ENCODE data around the gene PCDHB2.
"Not testable (repeated sequence)": the region's sequence is repeated elsewhere in the genome, so short reads cannot be mapped to it uniquely, and the experiment has no call there.

The PCDHB2 gene

DNA sequence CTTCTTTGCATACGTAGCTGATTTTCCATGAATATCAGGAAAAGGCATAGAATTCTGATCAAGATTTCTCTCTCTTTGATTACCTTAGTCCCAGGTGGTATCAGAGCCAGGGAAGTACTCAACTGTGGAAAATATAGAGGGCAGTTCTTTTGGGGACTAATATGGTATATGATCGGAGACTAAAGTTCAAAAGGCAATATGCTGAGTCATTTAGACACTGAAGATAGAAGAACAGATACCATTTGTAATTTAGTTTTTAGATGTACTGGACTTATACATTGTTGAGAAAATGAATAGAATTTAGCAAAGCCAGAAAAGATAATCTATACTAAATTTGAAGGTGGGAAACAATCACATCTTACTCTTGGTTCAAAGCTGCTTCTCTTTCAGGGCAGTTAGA is 10.9 kb downstream of the PCDHB2 start:
- TF ChIP-seq ESRRG (CRISPR knock-in tag; IDR thresholded peaks at IDR 0.05) (no peak), CSRNP3 (CRISPR knock-in tag; IDR thresholded peaks at IDR 0.05) (no peak), ZFP30 (CRISPR knock-in tag; IDR thresholded peaks at IDR 0.05) (no peak), ZFP3 (CRISPR knock-in tag; IDR thresholded peaks at IDR 0.05) (no peak), ZNF565 (CRISPR knock-in tag; conservative IDR thresholded peaks at IDR 0.05; ENCODE audit: low read depth) (no peak), POU6F1 (CRISPR knock-in tag; IDR thresholded peaks at IDR 0.05; ENCODE audit: borderline replicate concordance, low read depth) (no peak), ARNTL (CRISPR knock-in tag; IDR thresholded peaks at IDR 0.05; ENCODE audit: borderline replicate concordance, low read depth) (no peak), CREB5 (CRISPR knock-in tag; IDR thresholded peaks at IDR 0.05; ENCODE audit: low read depth) (no peak), OSR1 (CRISPR knock-in tag; IDR thresholded peaks at IDR 0.05) (no peak), ZC3H10 (CRISPR knock-in tag; IDR thresholded peaks at IDR 0.05) (no peak)
- TF ChIP-seq, protein P1, sequence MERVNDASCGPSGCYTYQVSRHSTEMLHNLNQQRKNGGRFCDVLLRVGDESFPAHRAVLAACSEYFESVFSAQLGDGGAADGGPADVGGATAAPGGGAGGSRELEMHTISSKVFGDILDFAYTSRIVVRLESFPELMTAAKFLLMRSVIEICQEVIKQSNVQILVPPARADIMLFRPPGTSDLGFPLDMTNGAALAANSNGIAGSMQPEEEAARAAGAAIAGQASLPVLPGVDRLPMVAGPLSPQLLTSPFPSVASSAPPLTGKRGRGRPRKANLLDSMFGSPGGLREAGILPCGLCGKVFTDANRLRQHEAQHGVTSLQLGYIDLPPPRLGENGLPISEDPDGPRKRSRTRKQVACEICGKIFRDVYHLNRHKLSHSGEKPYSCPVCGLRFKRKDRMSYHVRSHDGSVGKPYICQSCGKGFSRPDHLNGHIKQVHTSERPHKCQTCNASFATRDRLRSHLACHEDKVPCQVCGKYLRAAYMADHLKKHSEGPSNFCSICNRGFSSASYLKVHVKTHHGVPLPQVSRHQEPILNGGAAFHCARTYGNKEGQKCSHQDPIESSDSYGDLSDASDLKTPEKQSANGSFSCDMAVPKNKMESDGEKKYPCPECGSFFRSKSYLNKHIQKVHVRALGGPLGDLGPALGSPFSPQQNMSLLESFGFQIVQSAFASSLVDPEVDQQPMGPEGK (CRISPR knock-in tag; IDR thresholded peaks at IDR 0.05; ENCODE audit: borderline replicate concordance), result no peak
- no peak for ATAC-seq

GRCh38 chr5:141119250-141119649 is 24.8 kb downstream of the PCDHB2 start:
- ATAC-seq, result no peak

DNA sequence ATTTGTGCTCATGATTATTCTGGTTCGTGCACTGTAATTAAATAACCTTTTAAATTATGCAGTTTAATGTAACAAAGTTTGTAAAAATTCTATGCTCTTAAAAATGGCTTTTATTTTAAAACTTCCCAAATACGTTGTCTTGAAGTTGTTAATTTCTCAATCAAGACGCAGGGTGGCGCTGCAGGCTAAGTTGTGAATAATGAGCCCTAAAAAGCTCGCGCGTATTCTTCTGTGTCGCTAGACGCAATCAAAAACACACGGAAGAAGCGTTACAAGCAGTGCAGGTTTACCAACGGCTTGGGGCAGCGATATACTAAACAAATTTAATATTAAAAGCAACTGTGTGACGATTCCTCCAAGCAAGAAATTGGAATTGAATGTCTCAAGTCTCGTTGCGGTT is 27.1 kb downstream of the PCDHB2 start, which contains the start of gene PCDHB4:
Gene PCDHB4 (plus strand): TSS at position 256 of the 400 bp plus-strand sequence. CDS start 181 bp downstream, outside the sequence.
- no peak for TF ChIP-seq CREB5 (CRISPR knock-in tag; IDR thresholded peaks at IDR 0.05; ENCODE audit: low read depth)
- TF ChIP-seq ZFP3 (CRISPR knock-in tag; IDR thresholded peaks at IDR 0.05), result no peak
- TF ChIP-seq ZNF70 (CRISPR knock-in tag; IDR thresholded peaks at IDR 0.05), result no peak
- no peak for TF ChIP-seq ISL1 (CRISPR knock-in tag; IDR thresholded peaks at IDR 0.05)
- no peak for ATAC-seq

More at GRCh38 chr5:141119250-141119649, 24.8 kb downstream of the PCDHB2 start:
- TF ChIP-seq SNAI2 (CRISPR knock-in tag; IDR thresholded peaks at IDR 0.05), result no peak
- TF ChIP-seq CSRNP3 (CRISPR knock-in tag; IDR thresholded peaks at IDR 0.05), result no peak

DNA sequence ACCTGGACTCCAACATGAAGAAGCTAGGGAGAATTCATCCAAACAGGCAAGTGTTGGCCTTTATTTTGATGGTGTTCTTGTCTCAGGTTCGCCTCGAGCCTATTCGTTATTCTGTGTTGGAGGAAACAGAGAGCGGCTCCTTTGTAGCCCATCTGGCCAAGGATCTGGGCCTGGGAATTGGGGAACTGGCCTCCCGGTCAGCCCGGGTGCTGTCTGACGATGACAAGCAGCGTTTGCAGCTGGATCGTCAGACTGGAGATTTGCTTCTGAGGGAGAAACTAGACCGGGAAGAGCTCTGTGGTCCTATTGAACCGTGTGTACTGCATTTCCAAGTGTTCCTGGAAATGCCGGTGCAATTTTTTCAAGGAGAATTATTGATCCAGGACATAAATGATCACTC is 27.6 kb downstream of the PCDHB2 start:
- TF ChIP-seq CSDC2 (CRISPR knock-in tag; IDR thresholded peaks at IDR 0.05) (no peak), ZNF565 (CRISPR knock-in tag; conservative IDR thresholded peaks at IDR 0.05; ENCODE audit: low read depth) (no peak), ISL1 (CRISPR knock-in tag; IDR thresholded peaks at IDR 0.05) (no peak), SNAI2 (CRISPR knock-in tag; IDR thresholded peaks at IDR 0.05) (no peak), POU6F1 (CRISPR knock-in tag; IDR thresholded peaks at IDR 0.05; ENCODE audit: borderline replicate concordance, low read depth) (no peak), ZNF8 (CRISPR knock-in tag; IDR thresholded peaks at IDR 0.05) (no peak), ARNTL (CRISPR knock-in tag; IDR thresholded peaks at IDR 0.05; ENCODE audit: borderline replicate concordance, low read depth) (no peak), ZNF70 (CRISPR knock-in tag; IDR thresholded peaks at IDR 0.05) (no peak), TCF4 (CRISPR knock-in tag; IDR thresholded peaks at IDR 0.05; ENCODE audit: borderline replicate concordance) (no peak), TOX (CRISPR knock-in tag; IDR thresholded peaks at IDR 0.05; ENCODE audit: borderline replicate concordance) (no peak), BACH2 (CRISPR knock-in tag; IDR thresholded peaks at IDR 0.05; ENCODE audit: borderline replicate concordance) (no peak), GLIS3 (CRISPR knock-in tag; IDR thresholded peaks at IDR 0.05) (no peak)
- no peak; the same call in 2 of the 3 replicates for ATAC-seq

- not testable (repeated sequence) for ATAC-seq
These were observed 29.2 kb downstream of the PCDHB2 start for GRCh38 chr5:141123396-141124135.
